Uterus (tissue), 4 donors: Measurements from ENCODE around the gene FARS2. TPM values are rescaled to one million over a fixed set of nuclear protein-coding genes. Genes with fewer than 3 reads are reported as not detected.

ENCODE experiments used
- DNase-seq, 2 donors: peaks; one replicate each; pipeline ENCODE4 v3.0.0-alpha.2; 2019 to 2020
- H3K27ac ChIP-seq, 2 donors: fragments of 200-600 bp; sonication (generic); 1 replicate in 1 of 2; 2 replicates in 1 of 2; pipeline ENCODE4 v1.5.1; 2016 to 2018
- H3K27me3 ChIP-seq, 2 donors: fragments of 200-600 bp; sonication (generic); one replicate each; pipeline ENCODE4 v1.5.1; 2018 to 2019; ENCODE audit warnings: control low read depth in 1 of 2
- H3K36me3 ChIP-seq, 2 donors: fragments of 200-600 bp; sonication (generic); one replicate each; pipeline ENCODE4 v1.5.1; 2019; ENCODE audit warnings: control low read depth in 1 of 2
- H3K4me1 ChIP-seq, 2 donors: fragments of 200-600 bp; sonication (generic); one replicate each; pipeline ENCODE4 v1.5.1; 2018 to 2019; ENCODE audit warnings: control low read depth in 1 of 2
- H3K4me3 ChIP-seq, 2 donors: fragments of 200-600 bp; sonication (generic); 1 replicate in 1 of 2; 2 replicates in 1 of 2; pipeline ENCODE4 v1.5.1; 2018 to 2019; ENCODE audit warnings: mild to moderate bottlenecking in 1 of 2
- H3K9me3 ChIP-seq, 2 donors: fragments of 200-600 bp; sonication (generic); one replicate each; pipeline ENCODE4 v1.5.1; 2019; ENCODE audit warnings: control low read depth in 1 of 2
- CTCF ChIP-seq, 4 experiments: fragments of 200-600 bp in 2 of 4; fragments of 450-650 bp in 2 of 4; sonication (generic) in 2 of 4; IDR thresholded peaks; one replicate each; pipeline ENCODE4 v1.5.1; 2016 to 2019; ENCODE audit warnings: antibody characterized with exemption in 4 of 4, mild to moderate bottlenecking in 2 of 4, moderate library complexity in 1 of 4
- POLR2A ChIP-seq, 2 donors: fragments of 450-650 bp; IDR thresholded peaks; one replicate each; pipeline ENCODE4 v1.6.1; 2016; ENCODE audit warnings: antibody characterized with exemption in 2 of 2, mild to moderate bottlenecking in 1 of 2, moderate library complexity in 1 of 2
- intact Hi-C: fragments of 100-400 bp; cut with DNase I; formaldehyde crosslinking; loops from one replicate; pipeline ENCODE4 v1.15.1; 2023; ENCODE audit warnings: low total_unique reads
- total RNA-seq, 4 donors: library from RNA; depleted of rRNA in 3 of 4; stranded (reverse); fragments of >200 nt in 3 of 4; gene quantifications; one replicate each; pipeline versions ENCODE4 v1.1.0 to v1.2.4, GENCODE V29; 2014 to 2023
- donor health status: DM: yes; HTN: yes; CAD: no.

FARS2 gene
- total RNA-seq, 4 donors from 2014 or later = 14.4 to 32.5 (median 25.6) TPM

GRCh38 chr6:5471044-5471443 is 209.7 kb downstream of the FARS2 start:
- Histone ChIP-seq H3K4me1 (no peaks in the 10 kb centered on the region), H3K9me3 (no peaks in the 10 kb centered on the region), H3K27ac (no peak overlapping the region), H3K4me3 (no peak overlapping the region), H3K27me3 (no peaks in the 10 kb centered on the region), H3K36me3 (no peaks in the 10 kb centered on the region)
- peak in 1 of 2 donors; percentile 30 for DNase-seq
- intact Hi-C loops = no loop called here
- TF ChIP-seq CTCF (IDR thresholded peaks at IDR 0.05) (peak; percentile 18 to 50 (median 42)), POLR2A (IDR thresholded peaks at IDR 0.05) (no peak)

GRCh38 chr6:5471637-5472398 is 210.5 kb downstream of the FARS2 start:
- no peaks in the 10 kb centered on the region for H3K9me3 ChIP-seq
- no peaks in the 10 kb centered on the region for H3K36me3 ChIP-seq
- H3K27me3 ChIP-seq = no peaks in the 10 kb centered on the region
- TF ChIP-seq POLR2A (IDR thresholded peaks at IDR 0.05) (no peak), CTCF (IDR thresholded peaks at IDR 0.05) (no peak)
- intact Hi-C loops = no loop called here
- H3K4me3 ChIP-seq = no peak overlapping the region
- no peaks in the 10 kb centered on the region for H3K4me1 ChIP-seq
- no peak overlapping the region for H3K27ac ChIP-seq
- no peak for DNase-seq

- H3K4me1 ChIP-seq = no peaks in the 10 kb centered on the region
- intact Hi-C loops = no loop called here
- H3K27me3 ChIP-seq = no peaks in the 10 kb centered on the region
- no peak for TF ChIP-seq CTCF (IDR thresholded peaks at IDR 0.05)
- no peak for TF ChIP-seq POLR2A (IDR thresholded peaks at IDR 0.05)
- H3K36me3 ChIP-seq = no peaks in the 10 kb centered on the region
- no peak for DNase-seq
- H3K27ac ChIP-seq = no peak overlapping the region
- H3K9me3 ChIP-seq = no peaks in the 10 kb centered on the region
- H3K4me3 ChIP-seq = no peak overlapping the region
Observed at GRCh38 chr6:5472571-5472970, 211.3 kb downstream of the FARS2 start.

- Histone ChIP-seq H3K4me3 (no peak overlapping the region), H3K27ac (no peak overlapping the region), H3K9me3 (no peaks in the 10 kb centered on the region), H3K27me3 (no peaks in the 10 kb centered on the region), H3K4me1 (no peaks in the 10 kb centered on the region), H3K36me3 (no peaks in the 10 kb centered on the region)
- no peak for DNase-seq
- intact Hi-C loops = no loop called here
- TF ChIP-seq CTCF (IDR thresholded peaks at IDR 0.05) (no peak), POLR2A (IDR thresholded peaks at IDR 0.05) (no peak)
Observed at GRCh38 chr6:5475779-5476178, 214.5 kb downstream of the FARS2 start.

GRCh38 chr6:5478380-5478779 is 217.1 kb downstream of the FARS2 start:
- intact Hi-C loops = no loop called here
- H3K4me3 ChIP-seq = no peak overlapping the region
- TF ChIP-seq CTCF (IDR thresholded peaks at IDR 0.05) (no peak), POLR2A (IDR thresholded peaks at IDR 0.05) (no peak)

More at GRCh38 chr6:5478380-5478779, 217.1 kb downstream of the FARS2 start:
- no peak for DNase-seq
- Histone ChIP-seq H3K4me1 (no peaks in the 10 kb centered on the region), H3K27me3 (no peaks in the 10 kb centered on the region), H3K9me3 (no peaks in the 10 kb centered on the region), H3K36me3 (no peaks in the 10 kb centered on the region), H3K27ac (no peak overlapping the region)
